Stimulated activated CD4-positive, alpha-beta T cell treated with anti-CD3 and anti-CD28 coated beads, Interleukin-4, amount 100 ng/mL, for 24 hours (primary cell): Measurements from ENCODE around the gene PLXNA4.
A peak's percentile ranks its signal among the peaks of the same experiment; 100 is the strongest.

ENCODE experiments used
- DNase-seq: peaks from one replicate; pipeline ENCODE4 v3.0.0-alpha.2; 2020

Gene PLXNA4

GRCh38 chr7:132435016-132435990 lies 141.0 kb downstream of the PLXNA4 start:
- DNase-seq = no peak

GRCh38 chr7:132434041-132434440 lies 142.2 kb downstream of the PLXNA4 start:
- no peak for DNase-seq

DNA sequence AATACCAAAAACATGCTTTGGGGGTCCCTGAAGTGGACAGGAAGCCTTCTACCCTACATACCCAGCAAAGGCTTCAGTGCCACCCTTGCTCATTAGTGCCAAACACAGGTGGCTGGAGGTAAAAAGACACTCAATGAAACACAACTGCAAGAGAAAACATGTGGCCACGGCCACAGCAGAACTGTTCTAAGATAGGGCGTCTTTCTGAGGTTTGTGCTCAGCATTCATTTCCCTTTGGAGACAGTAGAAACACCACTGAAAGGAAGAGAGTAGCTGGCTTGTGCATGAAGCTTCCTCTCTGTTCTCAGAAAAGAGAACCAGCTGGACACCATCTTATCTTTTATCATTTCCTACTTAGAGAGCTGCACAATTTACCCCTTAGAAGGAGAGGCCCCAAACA lies 143.0 kb downstream of the PLXNA4 start:
- DNase-seq = no peak

GRCh38 chr7:132430861-132431822 lies 145.1 kb downstream of the PLXNA4 start:
- DNase-seq = peak; percentile 43

- DNase-seq = no peak
These were observed 146.0 kb downstream of the PLXNA4 start for GRCh38 chr7:132430041-132430855.

DNA sequence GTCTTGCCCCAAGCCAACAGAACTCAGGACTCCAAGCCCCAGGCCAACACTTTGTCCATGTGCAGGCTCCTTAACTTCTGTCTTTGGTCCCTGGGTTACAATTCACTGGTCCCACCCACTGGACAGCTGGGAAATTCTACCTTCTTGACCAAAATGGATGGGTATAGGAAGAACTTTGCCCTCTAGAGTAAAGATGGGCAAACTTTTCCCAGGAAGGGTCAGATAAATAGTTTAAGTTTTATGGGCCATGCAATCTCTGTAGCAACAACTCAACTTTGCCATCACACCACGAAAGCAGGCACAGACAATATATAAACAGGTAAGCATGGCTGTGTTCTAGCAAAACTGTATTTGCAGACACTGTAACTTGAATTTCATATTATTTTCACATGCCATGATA lies 147.1 kb downstream of the PLXNA4 start:
- no peak for DNase-seq

DNA sequence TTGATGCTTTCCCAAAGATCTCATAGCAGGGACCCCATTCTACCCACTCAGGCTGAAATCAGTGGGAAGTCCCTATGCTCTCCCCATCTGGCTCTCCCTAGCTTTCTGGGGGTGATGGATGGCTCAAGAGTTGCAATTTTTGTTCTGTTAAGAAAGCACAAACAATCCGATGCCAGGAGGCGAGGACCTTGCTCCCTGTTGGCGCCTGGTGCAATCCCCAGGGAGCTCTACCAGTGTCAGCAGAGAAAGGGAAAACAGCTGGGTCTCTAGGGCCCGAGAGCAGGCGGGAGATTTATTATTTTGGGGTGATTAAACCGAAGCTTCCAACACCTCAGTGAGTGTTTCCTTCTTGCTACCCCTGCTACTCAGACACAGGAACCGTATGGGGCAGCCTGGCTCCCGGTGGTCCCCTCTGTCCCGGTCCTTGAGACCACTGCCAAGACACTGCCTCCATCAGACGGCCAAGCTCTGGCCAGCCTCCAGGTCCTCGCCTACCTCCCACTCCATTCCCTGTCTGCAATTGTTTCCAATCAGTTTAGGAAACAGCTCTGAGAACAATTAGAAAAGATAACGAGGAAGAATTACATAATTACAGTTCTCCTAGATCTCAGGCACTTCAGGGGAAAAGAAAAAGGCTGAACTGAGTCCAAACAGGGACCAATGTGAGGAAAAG lies 147.9 kb downstream of the PLXNA4 start:
- DNase-seq = no peak

DNA sequence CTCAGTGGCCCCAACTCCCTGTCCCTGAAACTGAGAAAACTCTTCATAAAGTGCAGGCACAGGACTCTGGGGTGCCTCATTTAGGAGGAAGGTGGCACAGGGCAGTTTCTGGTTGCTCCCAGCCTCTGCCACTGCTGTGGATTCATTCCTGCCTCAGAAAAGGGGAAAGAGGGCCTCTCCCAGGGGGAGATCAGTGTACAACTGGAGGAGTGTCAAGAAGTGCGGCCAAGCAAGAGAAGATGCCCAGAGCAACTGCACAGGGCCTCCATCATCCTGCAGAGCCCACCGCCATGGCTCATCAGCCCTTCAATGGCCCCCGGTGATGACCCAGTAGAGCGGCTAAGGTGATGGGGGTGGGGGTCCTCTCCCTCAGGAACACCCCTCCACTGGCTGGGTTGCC lies 150.3 kb downstream of the PLXNA4 start:
- no peak for DNase-seq

DNA sequence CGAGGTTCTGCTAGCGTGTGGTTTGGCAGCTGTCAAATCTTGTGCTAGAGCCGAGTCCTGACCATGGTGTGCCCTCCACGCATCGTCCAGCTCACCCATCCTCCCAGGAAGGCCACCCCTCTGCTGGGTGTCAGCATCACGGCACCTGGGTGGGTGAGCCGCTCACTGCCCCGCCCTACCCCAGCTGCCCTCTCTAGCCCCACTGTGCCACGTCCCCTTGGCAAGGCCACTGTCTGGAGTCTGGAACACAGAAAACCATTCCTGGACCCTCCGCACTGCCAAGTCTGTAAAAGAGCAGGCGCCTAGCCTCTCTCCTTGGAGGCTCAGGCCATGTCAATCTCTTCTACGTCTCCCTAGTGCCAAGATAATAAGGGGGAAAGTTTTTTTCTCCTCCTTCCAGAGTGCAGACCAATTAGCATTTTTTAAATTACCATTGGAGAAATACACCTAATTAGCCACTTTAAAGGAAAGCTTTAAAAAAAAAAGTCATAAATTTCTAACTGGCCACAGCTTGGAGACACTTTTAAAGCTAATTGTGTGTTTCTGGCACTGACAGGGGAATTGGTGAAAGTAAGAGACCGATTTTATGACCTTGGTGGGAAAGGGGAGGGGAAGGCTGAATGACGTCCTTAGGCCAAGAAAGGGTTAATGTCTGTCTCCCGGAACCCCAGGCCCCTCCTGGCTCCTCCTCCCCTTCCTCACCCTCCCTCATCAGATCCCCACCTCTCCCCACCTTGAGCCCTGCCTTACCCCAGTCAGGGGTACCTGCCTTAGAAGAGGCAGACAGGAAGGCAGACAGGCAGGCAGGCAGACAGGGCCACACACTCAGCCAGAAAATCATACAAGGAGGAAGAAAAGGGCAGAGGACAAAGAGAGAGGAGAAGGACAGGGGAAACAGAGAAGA lies 151.2 kb downstream of the PLXNA4 start:
- DNase-seq = no peak

DNA sequence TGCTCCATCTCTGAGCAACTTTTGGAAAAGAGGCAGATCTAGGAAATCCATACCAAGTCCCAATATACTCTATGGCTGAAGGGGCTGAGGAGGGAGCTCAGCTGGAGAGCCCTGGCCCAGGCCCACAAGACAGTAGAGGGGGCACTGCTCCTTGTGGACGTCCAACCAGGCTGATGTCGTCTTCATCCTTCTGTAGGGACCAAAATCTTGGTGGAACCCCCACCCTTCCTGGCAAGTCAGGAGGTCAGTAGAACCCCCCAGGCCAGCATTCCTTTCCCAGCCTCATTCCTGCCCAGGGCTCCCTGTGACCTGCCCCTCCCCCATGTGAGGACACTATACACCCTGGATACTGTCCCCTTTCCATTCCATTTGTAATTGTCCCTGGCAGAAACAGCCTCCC lies 152.0 kb downstream of the PLXNA4 start:
- no peak for DNase-seq

DNA sequence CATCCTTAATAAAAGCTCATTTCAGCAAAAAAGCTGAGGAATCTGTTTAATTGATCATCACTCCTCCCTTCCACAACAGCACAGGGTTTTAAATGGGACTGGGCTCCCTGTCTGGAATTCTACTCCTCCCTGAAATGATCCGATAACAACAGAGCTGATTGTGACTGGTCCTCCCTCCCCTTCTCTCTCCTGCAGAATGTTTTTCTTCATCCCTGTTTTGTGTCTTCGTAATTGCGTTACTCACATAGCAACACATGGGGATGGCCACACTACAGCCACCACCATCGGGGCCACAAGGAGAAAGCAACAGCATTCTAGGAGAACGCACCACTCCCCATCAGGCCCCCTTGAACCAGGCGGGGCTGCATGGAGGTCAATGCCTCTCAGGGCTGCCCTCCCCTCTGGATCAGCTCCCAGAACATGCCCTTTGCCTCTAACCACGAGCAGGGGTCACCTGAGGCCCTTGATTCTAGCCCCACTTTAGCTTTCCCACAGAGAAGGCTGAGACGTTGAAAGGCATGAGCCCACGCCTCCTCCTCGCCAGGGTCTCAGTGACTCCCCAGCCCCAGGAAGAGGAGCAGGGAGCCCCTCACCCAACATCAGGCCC lies 152.6 kb downstream of the PLXNA4 start:
- DNase-seq = no peak

- DNase-seq = no peak
These were observed 153.7 kb downstream of the PLXNA4 start for GRCh38 chr7:132422502-132423111.

GRCh38 chr7:132420527-132420926 lies 155.7 kb downstream of the PLXNA4 start:
- no peak for DNase-seq

GRCh38 chr7:132419542-132419941 lies 156.7 kb downstream of the PLXNA4 start:
- DNase-seq = no peak

GRCh38 chr7:132418840-132419239 lies 157.4 kb downstream of the PLXNA4 start:
- no peak for DNase-seq

DNA sequence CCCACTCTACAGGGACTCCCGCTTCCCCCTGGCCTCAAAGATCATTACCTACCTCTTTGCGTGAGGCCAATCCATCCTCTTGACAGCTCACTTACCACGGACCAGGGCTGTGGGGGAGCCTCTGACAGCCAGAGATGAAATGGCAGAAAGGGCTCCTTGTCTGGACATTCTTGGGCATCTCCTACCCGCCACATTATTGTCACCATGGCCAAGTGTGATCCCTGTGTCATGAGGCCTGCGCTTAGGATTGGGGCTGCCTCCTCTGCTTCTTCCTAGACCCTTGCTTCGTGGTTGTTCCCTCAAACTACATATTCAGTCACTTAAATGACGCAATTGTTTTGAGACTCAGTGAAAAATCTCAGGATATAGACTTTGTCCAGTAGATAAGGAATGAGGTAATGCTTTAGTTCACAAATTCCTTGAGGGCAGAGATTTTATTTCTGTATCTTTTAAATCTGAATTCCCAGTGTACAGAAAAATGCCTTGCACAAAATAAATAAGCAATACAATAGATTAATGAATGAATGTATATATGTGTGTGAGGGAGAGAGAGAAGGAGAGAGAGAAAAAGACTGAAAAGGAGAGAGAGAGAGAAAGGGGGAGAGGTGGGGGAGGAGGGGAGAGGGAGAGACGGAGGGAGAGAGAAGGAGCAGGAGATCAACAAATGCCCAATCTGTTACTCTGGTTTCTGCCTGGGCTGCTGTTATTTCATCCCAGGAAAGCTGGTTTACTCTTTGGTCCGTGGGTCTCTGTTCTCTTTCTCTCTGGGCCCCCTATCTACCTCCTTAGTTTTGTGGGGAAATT lies 159.0 kb downstream of the PLXNA4 start:
- DNase-seq = no peak

DNA sequence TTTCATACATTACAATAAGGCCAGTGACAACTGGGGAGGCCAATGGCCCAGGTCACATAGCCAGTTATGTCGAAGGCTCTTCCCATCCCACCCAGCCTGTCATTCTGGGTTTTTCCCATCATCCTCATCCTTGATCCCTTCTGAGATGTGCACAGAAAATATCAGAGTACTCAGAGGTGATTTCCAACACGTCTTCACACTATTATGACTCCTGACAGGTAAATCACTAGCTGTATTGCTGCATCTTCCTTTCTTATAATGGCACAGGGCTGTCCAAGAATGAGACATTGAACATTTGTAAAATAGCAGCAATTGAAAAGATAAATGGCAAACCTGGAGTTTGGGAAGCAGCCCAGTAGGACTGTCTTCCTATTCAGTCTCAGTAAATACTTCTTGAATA lies 159.9 kb downstream of the PLXNA4 start:
- DNase-seq = no peak

- DNase-seq = no peak
These were observed 161.0 kb downstream of the PLXNA4 start for GRCh38 chr7:132415259-132415658.

GRCh38 chr7:132414857-132415256 lies 161.4 kb downstream of the PLXNA4 start:
- no peak for DNase-seq
